HEK293T (cell line): ENCODE data around the gene IFNLR1.

ENCODE experiments used
- CTCF ChIA-PET: fragments of 350-600 bp; formaldehyde crosslinking; extraction: SDS; loops from one replicate; lab custom pipeline; 2021; ENCODE audit warnings: antibody characterized with exemption, inconsistent platforms; lab: Yijun Ruan, JAX
- POLR2A ChIA-PET: fragments of 350-600 bp; formaldehyde crosslinking; extraction: SDS; loops from one replicate; lab custom pipeline; 2020; ENCODE audit warnings: antibody characterized with exemption, inconsistent platforms; lab: Yijun Ruan, JAX
- DNase-seq: peaks from one replicate; pipeline ENCODE4 v3.0.0; 2012; ENCODE audit warnings: mixed read lengths; ENCODE audit errors: extremely low spot score
- ARNT ChIP-seq: fragments of 450-650 bp; IDR thresholded peaks from 2 replicates; pipeline ENCODE4 v1.6.1; 2017; ENCODE audit warnings: mild to moderate bottlenecking
- BHLHE40 ChIP-seq: fragments of 450-650 bp; IDR thresholded peaks from 2 replicates; pipeline ENCODE4 v1.6.1; 2016; ENCODE audit warnings: mild to moderate bottlenecking, moderate library complexity, borderline replicate concordance
- CTBP1 ChIP-seq: fragments of 450-650 bp; IDR thresholded peaks from 2 replicates; pipeline ENCODE4 v1.6.1; 2016; ENCODE audit warnings: borderline replicate concordance
- ELF4 ChIP-seq: fragments of 450-650 bp; IDR thresholded peaks from 2 replicates; pipeline ENCODE4 v1.6.1; 2017; ENCODE audit warnings: antibody characterized with exemption
- FOXA1 ChIP-seq: fragments of 450-650 bp; IDR thresholded peaks from 2 replicates; pipeline ENCODE4 v1.6.1; 2016; ENCODE audit warnings: mild to moderate bottlenecking
- FOXK2 ChIP-seq: fragments of 450-650 bp; IDR thresholded peaks from 2 replicates; pipeline ENCODE4 v1.6.1; 2016; ENCODE audit warnings: mild to moderate bottlenecking
- FOXM1 ChIP-seq: fragments of 450-650 bp; IDR thresholded peaks from 2 replicates; pipeline ENCODE4 v1.6.1; 2017; ENCODE audit warnings: mild to moderate bottlenecking, borderline replicate concordance
- HDGF ChIP-seq: fragments of 450-650 bp; IDR thresholded peaks from 2 replicates; pipeline ENCODE4 v1.6.1; 2017; ENCODE audit warnings: antibody characterized with exemption, borderline replicate concordance
- L3MBTL2 ChIP-seq: fragments of 450-650 bp; conservative IDR thresholded peaks from 2 replicates; pipeline ENCODE4 v1.6.1; 2016; ENCODE audit warnings: mild to moderate bottlenecking
- LEF1 ChIP-seq: fragments of 450-650 bp; IDR thresholded peaks from 2 replicates; pipeline ENCODE4 v1.6.1; 2017; ENCODE audit warnings: mild to moderate bottlenecking, borderline replicate concordance
- NFRKB ChIP-seq: fragments of 450-650 bp; IDR thresholded peaks from 2 replicates; pipeline ENCODE4 v1.6.1; 2016; ENCODE audit warnings: mild to moderate bottlenecking, moderate library complexity
- SP1 ChIP-seq: fragments of 450-650 bp; IDR thresholded peaks from 2 replicates; pipeline ENCODE4 v1.6.1; 2017
- SUZ12 ChIP-seq: fragments of 450-650 bp; IDR thresholded peaks from 2 replicates; pipeline ENCODE4 v1.6.1; 2016; ENCODE audit warnings: mild to moderate bottlenecking
- TARDBP ChIP-seq: fragments of 450-650 bp; IDR thresholded peaks from 2 replicates; pipeline ENCODE4 v1.6.1; 2016
- ZNF384 ChIP-seq: fragments of 450-650 bp; IDR thresholded peaks from 2 replicates; pipeline ENCODE4 v1.6.1; 2016
- TF ChIP-seq, protein P1 (sequence below): fragments of 450-650 bp; IDR thresholded peaks from 2 replicates; pipeline ENCODE4 v1.6.1; 2016

The IFNLR1 gene

DNA sequence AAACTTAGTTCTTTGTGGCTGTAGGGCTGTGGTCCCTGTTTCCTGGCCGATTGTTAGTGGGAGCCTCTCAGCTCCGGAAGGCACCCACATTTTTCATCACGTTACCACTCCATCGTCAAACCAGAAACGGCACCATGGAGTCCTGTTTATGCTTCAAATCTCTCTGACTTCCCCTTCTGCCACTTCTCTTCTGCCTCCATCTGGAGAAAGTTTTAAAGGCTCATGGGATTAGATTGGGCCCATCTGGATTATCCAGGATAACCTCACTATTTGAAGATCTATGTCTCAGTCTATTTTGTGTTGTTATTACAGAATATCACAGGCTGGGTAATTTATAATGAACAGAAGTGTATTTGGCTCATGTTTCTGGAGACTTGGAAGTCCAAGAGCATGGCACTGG lies 24.9 kb downstream of the IFNLR1 start:
- CTCF ChIA-PET: no interaction called here
- no peak for DNase-seq
- TF ChIP-seq ELF4 (no peak), ARNT (no peak), FOXK2 (no peak), BHLHE40 (no peak), CTBP1 (no peak), HDGF (no peak), NFRKB (no peak), FOXM1 (no peak), SUZ12 (no peak), ZNF384 (no peak), LEF1 (no peak), TARDBP (no peak), L3MBTL2 (no peak), FOXA1 (no peak), SP1 (no peak)
- TF ChIP-seq, protein P1, sequence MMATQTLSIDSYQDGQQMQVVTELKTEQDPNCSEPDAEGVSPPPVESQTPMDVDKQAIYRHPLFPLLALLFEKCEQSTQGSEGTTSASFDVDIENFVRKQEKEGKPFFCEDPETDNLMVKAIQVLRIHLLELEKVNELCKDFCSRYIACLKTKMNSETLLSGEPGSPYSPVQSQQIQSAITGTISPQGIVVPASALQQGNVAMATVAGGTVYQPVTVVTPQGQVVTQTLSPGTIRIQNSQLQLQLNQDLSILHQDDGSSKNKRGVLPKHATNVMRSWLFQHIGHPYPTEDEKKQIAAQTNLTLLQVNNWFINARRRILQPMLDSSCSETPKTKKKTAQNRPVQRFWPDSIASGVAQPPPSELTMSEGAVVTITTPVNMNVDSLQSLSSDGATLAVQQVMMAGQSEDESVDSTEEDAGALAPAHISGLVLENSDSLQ: no peak
- POLR2A ChIA-PET: no interaction called here

DNA sequence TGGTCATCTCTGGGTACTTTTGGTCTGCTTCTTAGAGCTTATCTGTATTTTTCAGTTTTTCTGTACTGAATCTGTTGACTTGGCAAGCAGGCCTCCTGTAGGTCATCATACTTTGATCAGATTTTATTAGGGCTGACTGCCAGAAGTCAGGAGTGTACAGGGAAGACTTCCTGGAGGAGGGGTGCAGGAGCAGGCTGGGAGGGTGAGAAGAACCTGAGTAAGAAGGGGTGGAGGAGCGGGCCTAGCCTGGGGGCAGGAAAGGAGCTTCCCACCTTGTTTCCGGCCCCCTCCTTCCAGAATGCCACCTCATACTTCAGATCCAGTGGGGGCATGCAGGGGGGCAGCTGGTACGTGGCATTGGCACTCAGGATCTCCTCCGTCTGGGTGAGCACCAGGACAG lies 25.8 kb downstream of the IFNLR1 start:
- POLR2A ChIA-PET: no interaction called here
- TF ChIP-seq SP1 (no peak), ELF4 (no peak), ZNF384 (no peak), FOXK2 (no peak), TARDBP (no peak), L3MBTL2 (no peak), NFRKB (no peak), FOXM1 (no peak), LEF1 (no peak), SUZ12 (no peak), HDGF (no peak), BHLHE40 (no peak)
- no peak for DNase-seq

DNA sequence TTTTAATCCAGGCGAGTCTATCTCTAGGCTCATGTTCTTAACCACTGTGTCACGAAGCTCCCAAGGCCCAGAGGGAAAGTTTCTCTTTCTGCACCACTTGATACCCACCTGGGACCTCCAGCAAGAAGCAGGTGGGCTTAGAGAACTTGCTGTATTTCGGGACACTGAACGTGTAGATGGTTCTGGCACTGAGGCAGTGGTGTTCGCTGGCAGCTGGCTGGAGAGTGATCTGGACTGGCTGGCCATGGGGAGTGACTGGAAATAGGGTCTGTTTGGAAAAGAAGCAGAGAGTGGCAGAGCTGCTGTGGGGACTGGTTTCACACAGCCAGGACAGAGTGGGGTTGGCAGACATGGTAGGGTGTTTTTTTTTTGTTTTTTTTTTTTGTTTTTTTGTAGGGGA lies 27.7 kb downstream of the IFNLR1 start:
- ChIA-PET CTCF (interaction anchor here (1.0 kb wide), 1 partner anchor 9 kb away, joined by 5 read pairs; no protein-coding TSS in a partner anchor), POLR2A (no interaction called here)
- no peak for TF ChIP-seq FOXA1
- DNase-seq: no peak

More for the DNA sequence above, 25.8 kb downstream of the IFNLR1 start:
- CTCF ChIA-PET: no interaction called here

DNA sequence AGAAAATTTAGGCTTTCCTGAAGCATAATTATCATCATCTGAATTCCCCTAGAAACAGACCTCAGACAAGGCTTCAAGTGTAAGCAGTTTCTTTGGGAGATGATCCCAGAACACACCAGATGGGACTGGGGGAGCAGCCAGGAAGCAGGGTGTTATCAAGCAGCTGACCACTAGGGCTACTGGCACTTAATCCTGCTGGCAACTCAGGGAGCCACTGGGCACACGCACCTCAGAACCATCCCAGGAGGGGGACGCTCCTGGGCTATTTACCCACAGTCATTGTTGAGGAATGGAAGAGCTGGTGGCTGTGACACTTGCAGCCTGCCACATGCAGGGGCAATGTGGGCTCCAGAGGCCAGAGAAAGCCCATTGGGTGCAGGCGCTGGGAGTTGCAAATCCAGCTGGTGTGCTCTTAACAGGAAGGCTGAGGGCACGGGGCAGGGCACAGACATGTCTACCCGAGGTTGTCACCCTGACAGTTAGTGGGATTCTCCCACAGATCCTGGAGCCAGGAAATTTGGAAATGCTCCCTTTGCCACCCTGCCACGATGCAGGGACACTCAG lies 29.1 kb downstream of the IFNLR1 start:
- ChIA-PET POLR2A (no interaction called here), CTCF (no interaction called here)
- TF ChIP-seq BHLHE40: no peak
- TF ChIP-seq LEF1: no peak
- no peak for TF ChIP-seq L3MBTL2
- no peak for TF ChIP-seq HDGF
- no peak for TF ChIP-seq FOXM1
- no peak for TF ChIP-seq ELF4
- TF ChIP-seq SP1: no peak
- TF ChIP-seq TARDBP: no peak
- no peak for TF ChIP-seq FOXA1
- no peak for TF ChIP-seq CTBP1
- no peak for TF ChIP-seq NFRKB
- TF ChIP-seq FOXK2: no peak
- TF ChIP-seq, protein P1: no peak
- TF ChIP-seq ARNT: no peak
- no peak for TF ChIP-seq ZNF384
- no peak for TF ChIP-seq SUZ12
- DNase-seq: no peak

DNA sequence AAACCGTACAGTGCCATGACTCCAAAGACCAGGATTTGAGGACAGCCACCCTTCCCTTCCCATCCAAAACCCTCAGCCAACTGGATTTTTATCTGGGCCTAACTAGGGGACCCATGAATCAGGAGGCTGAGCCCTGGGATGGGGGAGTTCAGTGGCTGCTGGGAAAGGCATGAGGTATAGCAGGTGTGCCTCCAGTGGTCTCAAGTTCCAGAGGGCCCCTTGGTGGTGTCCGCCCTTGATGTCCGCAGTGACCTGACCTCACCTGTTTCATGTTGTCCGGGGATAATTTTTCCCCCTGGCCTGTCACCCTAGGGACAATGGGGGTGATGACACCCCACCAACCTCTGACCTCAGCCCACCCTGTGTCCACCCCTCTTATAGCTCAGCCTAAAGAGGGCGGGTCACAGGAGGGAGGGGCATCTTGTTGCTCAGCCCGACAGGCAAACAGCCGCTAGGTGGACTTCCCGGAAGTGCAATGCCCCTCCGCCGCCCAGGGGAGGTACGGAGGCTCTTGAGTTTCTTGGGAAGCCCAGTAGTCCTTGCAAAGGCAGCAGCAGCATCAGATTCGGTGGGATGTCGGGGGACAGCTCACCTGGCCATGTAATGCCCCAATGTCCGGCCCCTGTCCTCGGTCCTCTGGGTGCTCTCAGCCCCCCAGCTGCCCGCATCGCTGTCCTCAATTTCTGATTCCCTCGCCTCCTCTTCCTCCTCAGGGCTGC lies 30.4 kb downstream of the IFNLR1 start:
- TF ChIP-seq HDGF: no peak
- no peak for DNase-seq
- CTCF ChIA-PET: no interaction called here
- POLR2A ChIA-PET: no interaction called here

DNA sequence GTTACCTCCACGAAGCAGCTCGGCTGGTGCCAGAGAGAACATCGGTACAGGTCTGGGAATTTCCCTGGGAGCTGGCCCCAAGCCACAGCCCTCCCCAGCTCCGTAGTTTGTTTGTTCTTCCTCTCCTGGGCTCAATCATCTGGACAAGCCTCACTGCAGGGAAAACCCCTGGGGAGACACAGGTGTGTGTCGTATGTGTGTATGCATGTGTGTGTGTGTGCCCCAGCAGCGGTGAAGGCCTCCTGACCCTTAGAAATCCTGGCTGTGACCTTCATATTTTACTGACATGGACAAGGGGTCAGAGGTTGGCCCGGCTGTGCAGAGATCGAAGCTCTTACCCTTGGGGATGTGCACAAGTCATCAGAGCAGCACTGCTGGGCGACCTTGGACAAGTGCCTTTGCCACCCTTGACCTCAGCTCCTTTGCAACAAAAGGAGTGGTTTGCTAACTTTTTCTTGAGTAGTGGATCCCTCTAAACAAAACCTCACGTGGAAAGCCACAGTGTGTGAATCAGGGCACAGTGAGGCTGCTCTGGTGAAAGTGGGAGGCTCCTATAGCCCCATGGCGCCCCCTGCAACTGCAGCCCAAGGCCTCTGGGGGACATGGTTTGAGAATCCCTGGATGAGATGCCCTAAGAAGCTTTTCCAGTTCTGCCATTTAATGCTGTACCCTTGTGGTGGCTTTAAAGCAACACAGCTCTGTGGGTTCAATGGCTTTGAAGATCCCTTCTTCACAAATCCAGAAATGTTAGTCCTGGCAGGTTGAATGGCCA lies 31.9 kb downstream of the IFNLR1 start:
- POLR2A ChIA-PET: no interaction called here
- CTCF ChIA-PET: no interaction called here

DNA sequence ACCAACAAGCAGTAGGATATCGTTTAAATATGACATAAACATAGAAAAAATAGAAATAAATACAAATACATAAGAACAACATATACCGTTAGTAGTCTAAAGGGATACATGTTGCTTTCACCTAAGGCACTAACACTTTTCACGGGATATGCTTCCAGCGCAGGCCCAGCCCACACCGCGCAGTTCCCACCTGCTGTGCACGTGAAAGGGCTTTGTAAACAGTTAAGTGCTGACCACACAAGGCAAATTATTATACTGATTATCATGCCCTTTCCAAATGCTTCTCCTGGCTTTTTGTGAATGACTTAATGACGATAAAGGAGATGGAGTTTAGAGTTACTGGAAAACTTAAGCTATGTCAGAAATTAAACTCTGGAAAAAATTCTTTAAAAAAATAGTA lies 32.9 kb downstream of the IFNLR1 start:
- CTCF ChIA-PET: no interaction called here
- DNase-seq: no peak
- POLR2A ChIA-PET: no interaction called here
- TF ChIP-seq SUZ12: no peak
- no peak for TF ChIP-seq FOXK2
- TF ChIP-seq LEF1: no peak
- no peak for TF ChIP-seq L3MBTL2
- TF ChIP-seq TARDBP: no peak
- TF ChIP-seq FOXA1: no peak
- no peak for TF ChIP-seq CTBP1
- no peak for TF ChIP-seq SP1
- no peak for TF ChIP-seq ELF4
- no peak for TF ChIP-seq ZNF384
- TF ChIP-seq FOXM1: no peak
- TF ChIP-seq HDGF: no peak
- no peak for TF ChIP-seq ARNT
- no peak for TF ChIP-seq BHLHE40
- TF ChIP-seq NFRKB: no peak
- TF ChIP-seq, protein P1: no peak

More for the DNA sequence above, 31.9 kb downstream of the IFNLR1 start:
- TF ChIP-seq CTBP1: no peak
- TF ChIP-seq FOXA1: no peak
- no peak for TF ChIP-seq LEF1
- TF ChIP-seq TARDBP: no peak
- no peak for TF ChIP-seq HDGF
- peak; percentile 20 for DNase-seq
